ENCODE results near the gene KCTD5.

Gene KCTD5

DNA sequence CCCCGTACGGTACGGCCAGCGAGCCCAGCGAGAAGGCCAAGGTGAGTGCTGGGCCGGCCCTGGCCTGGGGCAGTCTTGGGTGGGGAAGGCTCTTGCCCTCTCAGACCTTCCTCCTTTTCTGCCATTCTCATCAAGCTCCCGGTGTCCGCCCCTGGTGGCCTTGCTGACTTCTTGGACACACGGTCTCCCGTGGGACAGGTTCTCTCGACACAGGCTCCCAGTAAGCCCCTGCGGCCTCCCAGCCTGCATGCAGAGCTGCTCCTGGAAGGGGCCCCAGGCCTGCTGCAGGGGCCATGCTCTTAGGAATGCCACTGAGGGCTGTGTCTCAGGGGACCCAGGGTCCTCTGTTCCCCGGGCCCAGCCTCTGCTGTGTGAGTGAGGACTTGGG, 20.1 kb downstream of the KCTD5 start:
- H3K27ac ChIP-seq (ENCODE audit: low read depth, low read length), result no peak overlapping the region
- no peak overlapping the region for H3K9ac ChIP-seq (ENCODE audit: low read length)
- H2AFZ ChIP-seq (ENCODE audit: low read depth, low read length, severe bottlenecking), result no peak overlapping the region
- no peak overlapping the region for H3K4me2 ChIP-seq (ENCODE audit: low read depth, low read length, poor library complexity, severe bottlenecking)
- H3K4me3 ChIP-seq (ENCODE audit: insufficient read depth, low read length, poor library complexity, severe bottlenecking), result no peak overlapping the region
- H3K27me3 ChIP-seq (ENCODE audit: low read length), result no peaks in the 10 kb centered on the region
- TF ChIP-seq, protein P1, sequence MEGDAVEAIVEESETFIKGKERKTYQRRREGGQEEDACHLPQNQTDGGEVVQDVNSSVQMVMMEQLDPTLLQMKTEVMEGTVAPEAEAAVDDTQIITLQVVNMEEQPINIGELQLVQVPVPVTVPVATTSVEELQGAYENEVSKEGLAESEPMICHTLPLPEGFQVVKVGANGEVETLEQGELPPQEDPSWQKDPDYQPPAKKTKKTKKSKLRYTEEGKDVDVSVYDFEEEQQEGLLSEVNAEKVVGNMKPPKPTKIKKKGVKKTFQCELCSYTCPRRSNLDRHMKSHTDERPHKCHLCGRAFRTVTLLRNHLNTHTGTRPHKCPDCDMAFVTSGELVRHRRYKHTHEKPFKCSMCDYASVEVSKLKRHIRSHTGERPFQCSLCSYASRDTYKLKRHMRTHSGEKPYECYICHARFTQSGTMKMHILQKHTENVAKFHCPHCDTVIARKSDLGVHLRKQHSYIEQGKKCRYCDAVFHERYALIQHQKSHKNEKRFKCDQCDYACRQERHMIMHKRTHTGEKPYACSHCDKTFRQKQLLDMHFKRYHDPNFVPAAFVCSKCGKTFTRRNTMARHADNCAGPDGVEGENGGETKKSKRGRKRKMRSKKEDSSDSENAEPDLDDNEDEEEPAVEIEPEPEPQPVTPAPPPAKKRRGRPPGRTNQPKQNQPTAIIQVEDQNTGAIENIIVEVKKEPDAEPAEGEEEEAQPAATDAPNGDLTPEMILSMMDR (IDR thresholded peaks at IDR 0.05; ENCODE audit: insufficient read depth, low read length, poor library complexity, severe bottlenecking), result no peak
- no peak for TF ChIP-seq EZH2phosphoT487 (conservative IDR thresholded peaks at IDR 0.05; ENCODE audit: low read length)
- H4K20me1 ChIP-seq (ENCODE audit: low read depth, low read length), result no peaks in the 10 kb centered on the region
- no peaks in the 10 kb centered on the region for H3F3A ChIP-seq (ENCODE audit: insufficient read depth)
- no peaks in the 10 kb centered on the region for H3K36me3 ChIP-seq (ENCODE audit: low read length)
- no peaks in the 10 kb centered on the region for H3K9me2 ChIP-seq (replicated peaks; ENCODE audit: insufficient read depth, low read length)
- H3K9me3 ChIP-seq (ENCODE audit: insufficient read depth, low read length), result no peaks in the 10 kb centered on the region
- no peaks in the 10 kb centered on the region for H3K79me2 ChIP-seq (ENCODE audit: insufficient read depth, low read length)

DNA sequence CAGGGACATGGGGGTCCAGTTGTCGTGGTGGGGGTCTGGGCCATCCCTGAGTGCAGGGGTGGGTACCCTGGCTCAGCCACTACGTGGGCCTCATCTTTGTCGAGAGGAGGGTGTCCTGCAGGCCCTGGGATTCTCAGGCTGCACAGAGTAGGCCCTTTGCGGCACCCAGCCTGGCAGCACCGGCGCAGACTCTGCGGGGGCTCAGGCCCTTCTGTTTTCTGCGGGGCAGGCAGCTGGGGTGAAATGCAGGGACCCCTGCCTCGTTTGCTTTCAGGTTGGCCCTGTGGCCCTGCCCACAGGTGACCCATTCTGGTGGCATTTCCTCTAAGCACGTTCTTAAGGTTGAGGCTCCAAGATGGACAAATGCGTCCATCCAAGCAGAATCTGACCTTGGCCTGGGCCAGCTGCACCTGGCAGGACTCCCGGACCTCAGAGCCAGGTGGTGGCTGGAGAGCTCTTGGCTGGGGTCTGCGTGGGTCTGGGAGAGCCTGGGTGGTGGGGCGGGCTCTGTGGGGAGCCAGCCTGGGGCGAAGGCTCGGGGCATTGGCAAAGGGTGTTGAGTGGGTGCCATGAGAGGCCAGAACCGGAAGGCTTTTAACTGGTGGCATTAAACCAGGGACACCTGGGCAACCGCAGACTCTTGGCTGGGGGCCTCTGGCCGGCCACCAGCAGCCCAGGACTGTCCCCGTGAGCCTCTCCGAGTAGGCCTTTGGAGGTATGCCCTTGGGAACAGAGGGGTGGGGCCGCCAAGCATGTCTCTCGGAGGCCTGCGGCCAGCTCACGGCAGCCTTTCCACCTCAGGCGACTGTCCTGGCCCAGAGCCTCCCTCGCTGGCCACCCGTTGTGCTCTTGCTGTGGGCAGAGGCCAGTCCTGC, 20.8 kb downstream of the KCTD5 start:
- Histone ChIP-seq H3K9me3 (ENCODE audit: insufficient read depth, low read length) (no peaks in the 10 kb centered on the region), H3K27ac (ENCODE audit: low read depth, low read length) (no peak overlapping the region), H3K4me2 (ENCODE audit: low read depth, low read length, poor library complexity, severe bottlenecking) (no peak overlapping the region), H3K36me3 (ENCODE audit: low read length) (no peaks in the 10 kb centered on the region), H3K4me3 (ENCODE audit: insufficient read depth, low read length, poor library complexity, severe bottlenecking) (no peak overlapping the region), H3K9me2 (replicated peaks; ENCODE audit: insufficient read depth, low read length) (no peaks in the 10 kb centered on the region), H4K20me1 (ENCODE audit: low read depth, low read length) (no peaks in the 10 kb centered on the region), H3K9ac (ENCODE audit: low read length) (no peak overlapping the region), H3F3A (ENCODE audit: insufficient read depth) (no peaks in the 10 kb centered on the region), H3K27me3 (ENCODE audit: low read length) (no peaks in the 10 kb centered on the region), H3K79me2 (ENCODE audit: insufficient read depth, low read length) (no peaks in the 10 kb centered on the region), H2AFZ (ENCODE audit: low read depth, low read length, severe bottlenecking) (no peak overlapping the region)
- no peak for TF ChIP-seq EZH2phosphoT487 (conservative IDR thresholded peaks at IDR 0.05; ENCODE audit: low read length)
- TF ChIP-seq, protein P1 (IDR thresholded peaks at IDR 0.05; ENCODE audit: insufficient read depth, low read length, poor library complexity, severe bottlenecking), result no peak

- TF ChIP-seq, protein P1 (IDR thresholded peaks at IDR 0.05; ENCODE audit: insufficient read depth, low read length, poor library complexity, severe bottlenecking), result no peak
- no peak for TF ChIP-seq EZH2phosphoT487 (conservative IDR thresholded peaks at IDR 0.05; ENCODE audit: low read length)
- Histone ChIP-seq H3K27me3 (ENCODE audit: low read length) (no peaks in the 10 kb centered on the region), H3K27ac (ENCODE audit: low read depth, low read length) (no peak overlapping the region), H3K36me3 (ENCODE audit: low read length) (no peaks in the 10 kb centered on the region), H4K20me1 (ENCODE audit: low read depth, low read length) (no peaks in the 10 kb centered on the region), H3K79me2 (ENCODE audit: insufficient read depth, low read length) (no peaks in the 10 kb centered on the region), H3K4me2 (ENCODE audit: low read depth, low read length, poor library complexity, severe bottlenecking) (no peak overlapping the region), H3F3A (ENCODE audit: insufficient read depth) (no peaks in the 10 kb centered on the region), H3K9me3 (ENCODE audit: insufficient read depth, low read length) (no peaks in the 10 kb centered on the region), H3K9ac (ENCODE audit: low read length) (no peak overlapping the region), H2AFZ (ENCODE audit: low read depth, low read length, severe bottlenecking) (no peak overlapping the region), H3K9me2 (replicated peaks; ENCODE audit: insufficient read depth, low read length) (no peaks in the 10 kb centered on the region), H3K4me3 (ENCODE audit: insufficient read depth, low read length, poor library complexity, severe bottlenecking) (no peak overlapping the region)
These were observed 22.1 kb downstream of the KCTD5 start for GRCh38 chr16:2704166-2704982.

Measured in SU-DHL-6 (cell line).